ENCODE data around the gene RBP3.
"Not testable (repeated sequence)": the region's sequence is repeated elsewhere in the genome, so short reads cannot be mapped to it uniquely, and the experiment has no call there.

RBP3 gene

DNA sequence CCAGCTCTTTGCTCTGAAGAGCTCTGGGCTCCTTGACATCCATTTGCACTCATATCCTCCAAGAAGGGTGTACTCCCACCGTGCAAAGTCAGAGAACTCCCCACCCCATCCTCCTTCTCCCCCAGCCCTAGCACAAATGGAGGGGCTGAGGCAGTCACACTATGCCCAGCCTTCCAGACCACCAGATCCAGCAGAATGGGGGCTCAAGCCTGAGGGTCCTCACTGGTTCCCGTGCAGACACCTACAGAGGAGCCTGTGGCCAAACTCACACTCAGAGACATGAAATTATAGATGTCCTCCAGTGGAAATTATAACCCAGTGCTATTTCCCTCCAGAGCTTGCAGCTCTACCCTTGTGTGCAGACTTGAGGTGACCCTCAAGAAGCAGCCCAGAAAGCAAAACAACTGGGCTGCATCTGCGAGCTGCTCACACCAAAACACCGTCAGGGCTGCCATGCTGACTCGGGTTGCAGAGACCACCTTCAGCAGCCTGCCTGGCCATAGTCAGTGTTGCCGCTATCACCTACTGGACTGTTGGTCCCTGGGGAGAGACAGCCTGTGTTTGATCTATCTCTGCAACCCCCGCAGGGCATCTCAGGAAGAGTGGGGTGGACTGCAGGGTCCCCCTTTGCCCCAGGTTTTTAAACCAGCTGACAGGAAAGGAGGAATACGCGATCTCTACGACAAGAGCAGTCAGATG, 28.5 kb downstream of the RBP3 start:
- no peak for DNase-seq

DNA sequence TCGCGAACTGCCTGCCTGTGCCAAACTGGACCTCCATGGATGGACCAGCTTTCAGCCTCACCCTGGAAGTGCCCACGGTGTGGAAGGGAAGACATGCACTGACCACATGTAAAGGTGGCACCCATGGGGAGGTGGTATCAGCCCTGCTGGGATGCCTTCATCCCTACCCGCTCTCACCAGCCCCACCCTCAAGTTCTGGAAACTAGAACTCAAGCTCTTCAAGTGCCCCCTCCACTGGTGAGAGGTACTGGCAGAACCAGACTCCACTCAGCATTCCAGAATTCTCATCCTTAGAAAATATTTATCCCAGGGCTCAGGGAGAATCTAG, 30.0 kb downstream of the RBP3 start:
- DNase-seq, result no peak

DNA sequence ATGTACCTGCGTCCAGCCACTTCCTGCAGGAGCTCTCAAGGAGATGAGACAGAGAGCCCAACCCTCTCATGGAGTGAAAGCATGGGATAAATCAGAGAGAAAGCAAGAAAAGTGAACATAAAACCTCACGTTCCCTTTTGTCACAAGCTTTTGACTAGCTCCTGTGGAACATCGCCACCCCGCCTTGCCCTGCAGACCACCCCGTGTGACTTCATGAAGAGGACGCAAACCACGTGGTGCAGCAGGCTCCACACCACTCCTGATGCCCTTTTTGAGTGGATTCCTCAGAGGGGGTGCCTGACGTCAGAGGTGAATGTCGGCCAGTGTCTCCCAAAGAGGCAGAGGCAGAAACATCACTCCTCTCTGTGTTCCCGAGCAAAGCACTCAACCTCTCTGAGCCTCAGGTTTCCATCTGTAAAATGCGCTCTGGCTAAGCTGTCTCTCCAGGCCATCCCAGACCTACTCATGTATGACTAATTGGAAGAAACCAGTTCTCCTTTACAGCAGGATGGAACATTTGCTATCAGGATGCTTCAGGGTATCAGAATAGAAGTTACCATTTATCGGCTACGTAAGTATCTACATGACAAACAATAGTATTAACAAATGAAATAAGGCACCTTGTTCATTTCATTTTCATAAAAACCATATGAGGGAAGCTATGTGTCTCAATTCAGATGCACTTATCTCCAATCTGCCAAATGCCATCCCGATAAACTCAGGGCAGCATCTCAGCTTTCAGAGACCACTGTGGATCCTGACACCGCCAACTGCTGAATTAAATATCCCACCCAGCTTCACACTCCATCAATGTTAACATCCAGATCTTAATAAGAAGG, 30.7 kb downstream of the RBP3 start:
- DNase-seq, result no peak

DNA sequence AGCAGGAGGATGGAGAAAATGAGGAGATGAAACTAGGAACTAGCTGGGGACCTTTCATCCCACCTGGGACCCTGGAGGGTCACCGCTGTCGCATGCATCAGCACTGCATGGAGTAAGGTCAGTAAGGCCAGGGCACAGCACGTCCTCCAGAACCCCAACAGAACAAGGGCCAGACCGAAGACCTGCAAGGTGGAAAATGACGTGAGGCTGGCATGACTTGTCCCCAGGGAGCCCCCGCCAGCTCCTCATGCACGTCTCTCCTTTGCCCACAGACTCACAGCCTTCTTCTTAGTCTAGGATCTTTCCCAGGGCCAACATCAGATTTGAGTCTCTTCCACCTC, 31.3 kb downstream of the RBP3 start:
- DNase-seq, result no peak

DNA sequence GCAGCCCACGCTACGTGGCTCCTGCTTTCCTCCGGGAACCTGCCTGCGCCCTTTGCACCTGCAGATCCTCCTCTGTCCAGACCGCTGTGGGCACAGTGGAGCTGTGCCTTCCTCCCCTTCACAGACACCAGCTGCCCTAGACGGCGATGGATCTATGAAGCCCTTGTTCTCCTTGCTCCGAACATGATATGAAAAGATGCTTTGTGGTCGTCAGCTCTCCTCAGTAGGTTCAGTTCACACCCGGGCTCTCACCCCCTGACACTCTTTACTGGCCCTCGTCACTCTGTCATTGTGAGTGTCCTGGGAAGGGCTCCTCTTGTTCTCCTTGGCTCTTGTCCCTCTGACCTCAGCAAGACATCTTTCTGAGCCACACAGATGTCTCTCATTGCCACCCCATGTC, 31.7 kb downstream of the RBP3 start:
- DNase-seq, result no peak

DNA sequence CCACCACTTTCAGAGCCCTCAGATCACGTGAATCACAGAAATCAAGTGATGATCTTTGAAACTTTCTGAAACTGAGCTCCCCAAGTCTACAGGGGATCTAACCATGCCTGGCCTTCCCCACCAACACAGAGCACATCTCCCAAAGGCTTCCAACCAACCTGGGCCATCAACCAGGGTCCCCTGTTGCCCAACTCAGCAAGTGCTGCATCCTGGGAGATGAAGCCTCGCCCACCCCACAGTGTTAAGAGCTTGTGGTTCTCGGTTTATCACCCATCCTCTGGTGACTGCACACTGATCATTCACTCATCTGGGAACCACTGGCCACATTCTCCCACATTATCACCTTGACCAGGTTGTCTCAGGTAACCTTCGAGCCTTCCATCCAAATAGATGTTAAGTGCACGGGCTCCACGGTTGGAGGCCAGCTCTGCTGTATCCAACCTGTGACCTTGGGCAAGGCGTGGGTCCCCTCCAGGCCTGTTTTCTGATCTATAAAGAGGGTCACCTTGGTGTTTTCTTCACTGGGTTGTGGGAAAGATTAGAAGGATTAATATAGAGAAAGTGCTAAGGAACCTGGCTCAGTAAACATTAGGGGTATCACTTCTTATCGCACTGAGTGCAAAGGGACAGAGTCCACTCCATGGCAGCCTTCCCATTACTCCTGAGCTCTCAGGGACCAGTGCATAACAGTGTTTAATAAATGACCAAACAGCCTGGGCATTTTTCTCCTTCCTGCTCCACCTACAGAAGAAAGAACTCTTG, 32.4 kb downstream of the RBP3 start:
- no peak for DNase-seq

DNA sequence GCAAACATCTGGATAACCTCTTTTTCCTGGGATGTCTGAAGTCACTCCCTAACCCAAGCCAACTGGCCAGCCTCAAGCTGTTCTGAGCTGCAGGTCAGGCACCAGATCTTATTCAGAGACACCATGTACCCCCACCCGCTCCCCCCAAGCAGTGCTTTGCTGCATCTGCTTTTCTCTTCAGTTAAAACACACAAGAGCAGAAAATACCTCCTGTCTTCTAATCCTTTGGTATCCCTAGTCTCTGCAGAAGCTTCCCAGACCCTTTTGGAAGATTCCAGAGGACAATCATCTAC, 32.9 kb downstream of the RBP3 start:
- no peak for DNase-seq

DNA sequence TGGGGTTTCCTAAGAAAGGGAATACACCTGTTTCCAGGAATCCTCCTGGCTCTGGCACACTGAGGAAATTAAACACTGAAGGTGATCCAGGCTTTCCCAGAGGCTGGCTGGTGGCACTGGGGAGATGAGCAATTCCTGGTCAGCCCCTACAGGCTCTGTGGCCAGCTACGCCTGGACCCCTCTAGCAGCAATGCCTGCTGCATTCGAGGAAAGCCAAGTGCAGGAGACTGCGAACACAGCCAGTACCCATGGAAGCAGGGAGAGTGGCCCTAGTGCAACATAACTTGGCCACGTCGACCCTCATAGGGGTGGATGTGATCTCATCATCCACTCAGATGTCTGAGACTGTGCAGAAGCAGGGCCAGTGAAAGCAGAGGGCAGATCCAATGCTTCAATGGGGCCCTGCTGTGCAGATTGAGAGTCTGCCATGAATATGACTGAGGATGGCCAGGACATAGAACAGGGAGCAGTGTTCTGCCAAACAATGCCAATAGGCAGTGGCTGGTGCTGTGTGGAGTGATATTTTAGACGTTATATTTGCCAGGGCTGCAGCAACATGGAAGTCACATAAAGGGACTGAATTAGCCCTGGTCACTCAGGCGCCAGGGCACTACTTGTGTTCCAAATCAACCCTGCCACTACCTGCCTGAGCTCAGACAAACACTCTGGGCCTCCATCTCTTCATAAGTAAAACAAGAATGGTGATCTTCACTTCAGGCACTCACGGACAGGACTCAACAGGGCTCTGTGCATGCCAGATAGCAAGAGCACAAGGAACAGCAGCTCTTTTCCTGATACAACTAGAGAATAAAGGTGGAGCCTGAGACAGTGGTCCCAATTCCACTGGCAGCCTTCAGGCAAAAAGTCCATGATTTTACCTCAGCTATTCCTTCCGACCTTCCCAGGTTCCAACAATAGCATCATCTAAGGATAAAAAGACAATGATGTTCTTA, 33.5 kb downstream of the RBP3 start:
- DNase-seq, result no peak

DNA sequence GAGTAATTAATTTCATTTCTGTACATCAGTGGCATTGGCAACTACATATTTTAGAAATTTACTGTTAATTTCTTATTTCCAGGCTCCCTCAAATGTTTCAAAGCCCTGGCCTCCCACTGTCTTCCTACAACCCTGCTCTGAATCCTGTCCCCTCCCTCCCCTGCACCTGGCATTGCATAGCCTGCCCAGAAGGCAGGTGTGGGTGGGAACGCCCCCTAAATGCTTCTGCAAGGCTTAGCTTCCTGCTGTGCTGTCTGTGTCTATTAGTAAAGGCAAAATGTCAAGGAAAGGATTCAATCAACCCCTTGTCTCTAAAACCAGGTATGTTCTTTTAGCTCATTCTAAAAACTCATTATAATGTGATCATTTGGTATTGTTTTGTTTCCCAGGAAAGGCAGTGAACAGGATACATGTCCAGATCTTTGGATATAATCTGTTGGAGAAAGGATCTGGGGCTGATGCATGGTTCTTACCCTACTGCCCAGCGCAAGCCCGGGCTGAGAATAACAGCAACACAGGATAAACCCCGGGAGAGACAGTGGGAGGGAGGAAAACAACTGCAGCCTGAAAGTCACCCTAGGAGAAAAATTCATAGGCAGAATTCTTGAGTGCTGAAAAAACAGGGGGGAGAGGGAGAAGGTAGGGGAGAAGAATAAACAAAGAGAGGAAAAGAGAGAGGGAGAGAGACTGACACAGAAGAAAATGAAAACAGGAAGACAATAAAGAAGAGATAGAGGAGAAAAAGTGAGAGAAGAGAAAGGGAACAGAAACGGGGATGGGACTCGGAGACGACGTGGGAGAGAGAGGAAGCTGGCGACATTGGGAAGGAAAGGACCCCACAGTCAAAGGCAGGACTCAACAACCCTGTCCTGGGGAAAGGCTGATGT, 35.3 kb downstream of the RBP3 start:
- DNase-seq, result no peak

DNA sequence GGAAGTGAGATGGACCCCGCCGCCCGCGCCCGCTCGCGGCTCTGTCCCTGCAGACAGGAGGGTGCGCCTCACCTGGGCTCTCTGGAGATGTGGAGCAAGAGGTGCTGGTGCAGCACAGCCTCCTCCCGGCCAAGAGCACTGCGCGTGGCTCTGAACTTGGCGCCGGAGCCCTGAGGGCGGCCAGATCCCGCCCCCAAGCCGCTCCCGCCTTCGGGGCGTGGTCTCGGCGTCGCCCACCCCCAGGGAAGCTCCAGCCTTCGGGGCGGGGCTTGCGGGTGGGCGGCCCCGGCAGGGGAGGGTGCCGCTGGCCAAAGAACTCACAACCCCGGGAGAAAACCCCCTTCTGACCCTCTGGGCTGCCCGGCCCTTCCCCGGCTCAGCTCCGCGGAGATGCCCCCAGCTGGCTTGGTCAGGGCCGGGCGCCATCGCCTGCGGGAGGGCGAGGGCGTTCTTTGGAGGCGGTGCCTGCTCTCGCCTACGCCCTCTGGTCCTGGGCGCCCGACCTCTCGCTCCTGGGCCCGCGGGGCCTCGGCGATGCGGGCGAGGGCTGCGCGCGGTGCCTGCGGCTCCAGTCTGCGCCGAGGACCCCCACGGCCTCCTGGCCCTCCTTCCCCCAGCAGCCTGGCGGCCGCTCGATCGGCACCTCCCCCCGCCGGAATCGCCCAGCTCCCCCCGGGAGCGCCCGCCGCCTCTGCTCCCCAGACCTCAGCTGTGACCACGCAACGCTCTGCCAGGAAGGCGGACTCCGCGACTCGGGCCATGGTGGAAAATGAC, 36.2 kb downstream of the RBP3 start, which contains the start of gene ZNF488:
TSS of gene ZNF488 (minus strand) at position 146 of the 774 bp plus-strand sequence. CDS start 15,464 bp downstream, outside the sequence.
- DNase-seq, result peak; percentile 70

DNA sequence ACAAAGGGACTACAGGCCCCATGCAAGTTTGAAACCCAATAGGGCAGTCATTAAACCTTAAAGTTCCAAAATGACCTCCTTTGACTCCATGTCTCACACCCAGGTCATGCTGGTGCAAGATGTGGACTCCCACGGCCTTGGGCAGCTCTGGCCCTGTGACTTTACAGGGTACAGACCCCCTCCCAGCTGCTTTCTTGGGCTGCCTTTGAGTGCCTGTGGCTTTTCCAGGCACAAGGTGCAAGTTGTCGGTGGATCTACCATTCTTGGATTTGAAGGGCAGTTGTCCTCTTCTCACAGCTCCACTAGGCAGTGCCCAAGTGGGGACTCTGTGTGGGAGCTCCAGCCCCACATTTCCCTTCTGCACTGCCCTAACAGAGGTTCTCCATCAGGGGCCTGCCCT, 37.9 kb downstream of the RBP3 start:
- DNase-seq, result not testable (repeated sequence)

DNA sequence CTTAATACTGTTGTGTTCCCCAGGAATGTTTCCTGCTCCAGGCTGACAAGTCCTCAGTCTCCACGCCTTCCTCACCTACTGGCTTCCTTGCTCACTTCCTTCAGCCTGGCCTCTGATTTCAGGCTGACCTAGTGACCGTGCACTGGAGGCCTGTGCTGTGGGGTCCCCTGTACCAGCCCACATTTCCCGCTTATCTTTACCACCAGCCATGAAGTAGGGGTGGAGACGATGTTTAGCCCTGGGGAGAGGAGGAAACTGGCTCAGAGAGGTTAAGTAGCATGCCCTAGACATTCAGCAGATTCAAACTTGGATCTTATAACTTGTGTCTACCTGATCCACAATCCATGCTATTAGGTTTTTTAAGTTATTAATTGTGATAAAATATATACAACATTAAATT, 40.7 kb downstream of the RBP3 start:
- DNase-seq, result no peak

DNA sequence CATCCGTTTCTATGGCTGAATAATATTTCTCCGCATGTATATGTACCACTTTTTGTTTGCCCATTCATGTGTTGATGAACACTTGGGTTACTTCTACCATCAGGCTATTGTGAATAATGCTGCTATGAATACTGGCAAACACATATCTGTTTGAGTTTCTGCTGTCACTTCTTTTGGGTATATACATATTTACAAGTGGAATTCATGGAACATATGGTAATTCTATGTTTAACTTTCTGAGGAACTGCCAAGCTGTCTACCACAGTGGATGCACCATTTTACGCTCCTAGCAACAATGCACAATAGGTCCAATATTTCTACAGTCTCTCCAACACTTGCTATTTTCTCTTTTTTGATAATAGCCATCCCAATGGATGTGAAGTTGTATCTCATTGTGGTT, 41.5 kb downstream of the RBP3 start:
- DNase-seq, result no peak

DNA sequence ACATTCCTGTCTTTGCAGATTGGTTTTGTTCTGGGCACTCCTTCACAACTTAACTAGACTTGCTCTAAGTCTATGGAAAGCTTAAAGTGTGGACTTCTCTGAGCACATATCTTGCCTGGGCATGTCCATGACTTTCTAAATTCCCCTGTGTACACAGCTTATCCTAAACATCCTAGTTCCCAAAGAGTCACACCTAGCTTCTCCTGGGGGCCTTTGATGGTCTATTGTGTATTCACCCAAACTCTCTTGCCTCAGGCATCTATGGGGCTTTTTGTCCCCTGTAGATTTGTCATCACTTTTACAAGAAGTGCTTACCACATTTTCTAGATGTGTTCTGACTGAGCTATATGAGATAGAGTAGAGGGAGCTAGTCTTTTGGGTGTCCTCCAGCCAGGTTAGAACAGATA, 48.2 kb downstream of the RBP3 start:
- DNase-seq, result no peak

DNA sequence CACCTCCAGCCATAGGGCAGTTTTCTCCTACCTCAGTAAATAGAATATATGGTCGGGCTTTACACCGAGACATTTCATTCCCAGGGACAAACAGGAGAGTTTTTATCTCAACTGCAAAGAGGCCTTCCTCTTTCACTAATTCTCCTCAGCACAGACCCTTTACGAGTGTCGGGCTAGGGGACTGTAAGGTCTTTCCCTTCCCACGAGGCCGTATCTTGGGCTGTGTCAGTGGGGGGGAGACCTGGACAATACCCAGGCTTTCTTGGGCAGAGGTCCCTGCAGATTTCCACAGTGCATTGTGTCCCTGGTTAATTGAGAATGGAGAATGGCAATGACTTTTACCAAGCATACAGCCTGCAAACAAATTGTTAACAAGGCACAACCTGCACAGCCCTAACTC, 49.1 kb downstream of the RBP3 start:
- DNase-seq, result no peak

DNA sequence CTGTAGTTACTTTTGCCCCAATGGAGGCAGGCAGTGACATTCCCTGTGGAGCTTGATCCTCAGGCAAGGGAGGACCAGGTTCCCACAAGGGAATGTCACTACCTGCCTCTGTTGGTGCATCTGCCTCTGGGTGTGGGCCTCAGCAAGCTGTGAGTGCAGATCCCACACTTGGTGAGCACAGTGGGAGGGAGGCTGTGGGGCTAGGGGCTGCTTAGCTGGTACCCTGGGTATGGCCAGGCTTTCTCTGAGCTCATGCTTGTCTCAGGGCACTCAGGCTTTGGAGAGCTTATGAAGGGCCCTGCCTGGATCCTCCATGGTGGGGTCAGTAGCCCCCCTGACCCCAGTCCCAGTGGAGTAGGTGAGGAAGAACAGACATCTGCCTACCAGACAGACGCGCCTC, 52.1 kb downstream of the RBP3 start:
- no peak for DNase-seq

DNA sequence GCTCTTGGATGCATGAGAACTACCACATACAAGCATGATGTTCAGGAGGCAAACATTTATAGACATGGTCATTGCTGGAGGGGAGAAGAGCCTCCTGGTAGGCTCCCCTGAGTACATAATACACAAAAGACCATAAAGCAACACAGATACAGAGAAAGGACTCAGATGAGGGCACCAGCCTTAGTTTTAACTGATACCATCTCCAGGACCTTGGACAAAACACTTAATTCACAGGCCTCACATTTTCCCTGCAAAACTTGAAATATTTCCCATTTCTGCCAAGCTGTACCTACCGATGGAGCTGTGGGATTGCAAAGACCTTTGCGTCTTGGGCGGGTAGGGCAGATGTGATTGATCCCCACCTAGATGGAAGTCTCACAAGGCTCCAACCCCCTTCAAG, 52.6 kb downstream of the RBP3 start:
- DNase-seq, result no peak

DNA sequence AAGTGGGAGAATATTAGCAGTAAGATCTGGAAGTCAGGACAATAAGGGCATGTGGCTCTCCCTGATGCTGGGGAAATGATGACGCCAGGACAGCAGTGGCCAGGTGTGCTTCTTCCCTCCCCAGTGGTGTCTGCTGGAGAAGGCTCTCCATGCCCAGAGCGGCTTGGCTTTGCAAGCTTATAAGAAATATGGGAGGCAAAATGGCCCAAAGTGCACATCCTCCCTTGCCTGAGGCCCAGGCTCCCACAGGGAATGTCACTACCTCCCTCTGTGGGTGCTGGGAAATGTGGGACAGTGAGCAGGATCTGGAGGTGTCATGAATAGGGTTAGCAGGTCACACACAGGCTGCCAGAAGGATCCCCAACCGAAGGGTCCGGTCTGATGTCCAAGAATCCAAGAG, 53.0 kb downstream of the RBP3 start:
- no peak for DNase-seq

DNA sequence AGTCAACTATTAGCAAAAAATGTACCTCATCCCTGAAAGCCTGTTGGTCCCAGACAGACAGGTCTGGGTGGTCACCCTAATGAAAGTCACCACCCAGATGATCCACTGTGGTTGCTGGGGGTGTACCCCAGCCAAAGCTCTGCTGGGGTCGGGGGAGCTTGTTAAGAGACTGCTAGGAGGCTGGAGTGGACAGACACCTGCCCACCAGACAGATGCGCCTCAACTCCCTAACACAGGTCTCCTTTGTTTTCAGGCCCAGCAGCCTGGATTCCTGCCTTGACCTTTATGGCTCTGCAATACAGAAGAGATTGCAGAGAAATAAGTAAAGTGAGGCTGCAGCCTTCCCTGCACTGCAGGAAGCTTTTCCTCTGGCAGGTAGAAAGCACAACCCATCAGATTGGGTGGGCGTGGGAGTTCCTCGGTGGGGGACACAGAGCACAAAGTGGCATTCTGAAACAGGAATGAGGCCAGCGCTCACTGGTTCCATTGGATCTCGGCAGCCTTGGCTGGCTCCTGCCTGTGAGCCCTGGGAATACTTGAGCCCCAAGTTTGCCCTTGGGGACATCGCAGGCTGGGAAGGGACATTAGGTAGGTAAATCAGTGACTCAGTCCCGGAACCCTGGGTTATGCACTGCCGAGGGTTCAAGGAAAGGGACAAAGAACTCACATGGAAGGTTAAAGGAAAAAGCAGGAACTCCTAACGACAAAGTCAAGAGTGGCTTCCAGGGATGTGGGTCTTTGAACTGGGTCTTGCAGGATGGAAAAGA, 53.9 kb downstream of the RBP3 start:
- no peak for DNase-seq

Data from fibroblast of skin of abdomen (primary cell).